ENCODE measurements around the gene GNA15. TPM values are rescaled to one million over a fixed set of nuclear protein-coding genes. Genes with fewer than 3 reads are reported as not detected.

Gene GNA15
- total and polyA plus RNA-seq, 2 donors (not counting 3 experiments of a cell fraction or from before 2014, with no cell fraction given): 0.17 TPM; not detected in 1

DNA sequence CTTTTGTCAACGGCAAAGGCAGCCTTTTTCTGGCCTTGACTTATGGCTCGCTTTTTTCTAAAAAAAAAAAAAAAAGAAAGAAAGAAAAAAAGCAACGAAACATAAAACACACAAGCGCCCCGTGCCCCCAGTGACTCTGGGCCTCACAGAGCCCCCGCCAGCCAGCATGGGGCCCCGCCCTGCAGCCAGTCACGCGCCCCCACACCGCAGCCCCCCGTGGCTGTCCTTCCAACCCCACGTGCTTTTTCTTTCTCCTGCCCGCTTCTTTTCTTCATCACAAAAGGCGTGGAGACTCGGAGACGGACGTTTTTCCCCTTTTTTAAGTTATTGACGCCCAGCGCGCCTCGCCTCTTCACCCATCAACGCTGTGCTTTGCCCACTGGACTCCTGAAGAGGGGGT lies 14.4 kb upstream of the GNA15 start:
- Histone ChIP-seq H3K27me3 (ENCODE audit: control insufficient read depth in 2 of 2, insufficient read depth in 2 of 2, low read length in 2 of 2) (no peaks in the 10 kb centered on the region), H3K36me3 (ENCODE audit: control insufficient read depth in 2 of 2, extremely low read depth in 1 of 2, insufficient read depth in 2 of 2, low read length in 2 of 2) (peaks cover 0 to 21% of the 10 kb centered on the region in 2 experiments), H3K4me1 (ENCODE audit: control insufficient read depth, extremely low read depth, insufficient read depth, low read length) (no peaks in the 10 kb centered on the region), H3K4me3 (replicated peaks in 1 of 3; ENCODE audit: insufficient read depth in 1 of 3, low read depth in 1 of 3, low read length in 3 of 3) (no peak overlapping the region), H3K27ac (ENCODE audit: insufficient read depth, low read depth, low read length) (no peak overlapping the region), H3K4me2 (ENCODE audit: insufficient read depth, low read length) (no peak overlapping the region), H3K79me2 (ENCODE audit: control insufficient read depth, insufficient read depth, low read length) (no peaks in the 10 kb centered on the region), H3K9me1 (replicated peaks; ENCODE audit: control insufficient read depth, extremely low read depth, insufficient read depth, low read length) (no peaks in the 10 kb centered on the region), H2AFZ (ENCODE audit: low read depth, low read length) (no peak overlapping the region), H3K9ac (replicated peaks; ENCODE audit: extremely low read depth, insufficient read depth, low read length) (no peak overlapping the region), H4K20me1 (replicated peaks; ENCODE audit: control insufficient read depth, extremely low read depth, insufficient read depth, low read length) (no peaks in the 10 kb centered on the region), H3K9me3 (replicated peaks; ENCODE audit: control insufficient read depth, insufficient read depth, low read length) (no peaks in the 10 kb centered on the region)
- intact Hi-C loops (cut with micrococcal nuclease): no loop called here
- no peak for FAIRE-seq
- no peak for DNase-seq (ENCODE audit: low read depth, low spot score)
- ChIA-PET POLR2A (no interaction called here), CTCF (interaction anchor here (1.0 kb wide), 1 partner anchor 8 kb away, joined by 3 read pairs; no protein-coding TSS in a partner anchor)
- BruUV-seq (replicated peaks): no TSS peak
- TF ChIP-seq JUN (IDR thresholded peaks at IDR 0.05; ENCODE audit: borderline replicate concordance, insufficient read depth, insufficient read length, low read depth): no peak
- TF ChIP-seq POLR2A (IDR thresholded peaks at IDR 0.05; ENCODE audit: low read depth, low read length): no peak
- TF ChIP-seq, protein P1, sequence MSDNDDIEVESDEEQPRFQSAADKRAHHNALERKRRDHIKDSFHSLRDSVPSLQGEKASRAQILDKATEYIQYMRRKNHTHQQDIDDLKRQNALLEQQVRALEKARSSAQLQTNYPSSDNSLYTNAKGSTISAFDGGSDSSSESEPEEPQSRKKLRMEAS (IDR thresholded peaks at IDR 0.05; ENCODE audit: insufficient read depth, insufficient read length): no peak
- no peak for TF ChIP-seq EZH2 (IDR thresholded peaks at IDR 0.05; ENCODE audit: borderline replicate concordance, low read depth, low read length, severe bottlenecking)
- TF ChIP-seq POLR2AphosphoS5 (IDR thresholded peaks at IDR 0.05; ENCODE audit: insufficient read depth, low read depth, low read length): no peak
- TF ChIP-seq MYC (IDR thresholded peaks at IDR 0.05; ENCODE audit: low read depth, low read length): no peak
- TF ChIP-seq, protein P2, sequence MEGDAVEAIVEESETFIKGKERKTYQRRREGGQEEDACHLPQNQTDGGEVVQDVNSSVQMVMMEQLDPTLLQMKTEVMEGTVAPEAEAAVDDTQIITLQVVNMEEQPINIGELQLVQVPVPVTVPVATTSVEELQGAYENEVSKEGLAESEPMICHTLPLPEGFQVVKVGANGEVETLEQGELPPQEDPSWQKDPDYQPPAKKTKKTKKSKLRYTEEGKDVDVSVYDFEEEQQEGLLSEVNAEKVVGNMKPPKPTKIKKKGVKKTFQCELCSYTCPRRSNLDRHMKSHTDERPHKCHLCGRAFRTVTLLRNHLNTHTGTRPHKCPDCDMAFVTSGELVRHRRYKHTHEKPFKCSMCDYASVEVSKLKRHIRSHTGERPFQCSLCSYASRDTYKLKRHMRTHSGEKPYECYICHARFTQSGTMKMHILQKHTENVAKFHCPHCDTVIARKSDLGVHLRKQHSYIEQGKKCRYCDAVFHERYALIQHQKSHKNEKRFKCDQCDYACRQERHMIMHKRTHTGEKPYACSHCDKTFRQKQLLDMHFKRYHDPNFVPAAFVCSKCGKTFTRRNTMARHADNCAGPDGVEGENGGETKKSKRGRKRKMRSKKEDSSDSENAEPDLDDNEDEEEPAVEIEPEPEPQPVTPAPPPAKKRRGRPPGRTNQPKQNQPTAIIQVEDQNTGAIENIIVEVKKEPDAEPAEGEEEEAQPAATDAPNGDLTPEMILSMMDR (IDR thresholded peaks at IDR 0.05; ENCODE audit: extremely low read depth in 1 of 2, insufficient read depth in 1 of 2, low read depth in 1 of 2, low read length in 2 of 2): no peak
- dilution Hi-C loops (cut with MboI; ENCODE audit: extremely low pct_ligation_motif_present, low sequenced_read_pairs): no loop called here

Data from endothelial cell of umbilical vein (primary cell).